SK-N-SH (cell line): ENCODE measurements around the gene NCBP3. TPM values are rescaled to one million over a fixed set of nuclear protein-coding genes. Genes with fewer than 3 reads are reported as not detected.

Experiments used
- CTCF ChIA-PET: fragments of 300-600, 350-600 bp; formaldehyde crosslinking; extraction: SDS; loops from one replicate; lab custom pipeline; 2021; lab: Yijun Ruan, JAX
- POLR2A ChIA-PET: fragments of 350-600 bp; sonication (Branson Sonifier 250); formaldehyde crosslinking; extraction: SDS; loops from one replicate; lab custom pipeline; 2020; ENCODE audit warnings: antibody characterized with exemption, inconsistent platforms; lab: Yijun Ruan, JAX
- DNase-seq: peaks from one replicate; pipeline ENCODE4 v3.0.0; 2012
- H2AFZ ChIP-seq: fragments of 200-600 bp; sonication (generic); 2 replicates; pipeline ENCODE4 v1.8.1; 2016; ENCODE audit warnings: antibody characterized with exemption, mild to moderate bottlenecking, low read depth
- H3F3A ChIP-seq: fragments of 200-600 bp; sonication (generic); replicated peaks from 2 replicates; pipeline ENCODE3; 2016; ENCODE audit warnings: antibody characterized with exemption, mild to moderate bottlenecking; ENCODE audit not compliant: insufficient read depth
- H3K27ac ChIP-seq, 2 experiments: fragments of 200-500 bp in 1 of 2; fragments of 200-600 bp in 1 of 2; sonication (Bioruptor generic) in 1 of 2; sonication (generic), shearing (Covaris generic) in 1 of 2; 2 replicates each; pipeline versions ENCODE4 v1.5.1 to v1.6.1; 2014 to 2016; ENCODE audit warnings: low read depth in 2 of 2, inconsistent platforms in 1 of 2, low read length in 1 of 2, mild to moderate bottlenecking in 1 of 2, mixed read lengths in 1 of 2
- H3K27me3 ChIP-seq: fragments of 200-600 bp; sonication (generic), shearing (Covaris generic); 2 replicates; pipeline ENCODE4 v1.6.1; 2016; ENCODE audit warnings: mixed run types; ENCODE audit not compliant: insufficient read depth
- H3K36me3 ChIP-seq, 2 experiments: fragments of 200-500 bp in 1 of 2; fragments of 200-600 bp in 1 of 2; sonication (Bioruptor generic) in 1 of 2; sonication (generic) in 1 of 2; replicated peaks in 1 of 2; 2 replicates each; pipeline versions ENCODE3 to v1.5.1; 2014 to 2016; ENCODE audit warnings: low read length in 1 of 2, mild to moderate bottlenecking in 1 of 2; ENCODE audit not compliant: insufficient read depth in 2 of 2, control insufficient read depth in 1 of 2
- H3K4me1 ChIP-seq, 2 experiments: fragments of 200-500 bp in 1 of 2; fragments of 200-600 bp in 1 of 2; sonication (Bioruptor generic) in 1 of 2; sonication (generic), shearing (Covaris generic) in 1 of 2; 2 replicates each; pipeline versions ENCODE4 v1.5.1 to v1.6.1; 2014 to 2016; ENCODE audit warnings: low read depth in 1 of 2, low read length in 1 of 2, mixed run types in 1 of 2; ENCODE audit not compliant: insufficient read depth in 2 of 2, control insufficient read depth in 1 of 2
- H3K4me2 ChIP-seq: fragments of 200-600 bp; sonication (generic), shearing (Covaris generic); 2 replicates; pipeline ENCODE4 v1.6.1; 2017; ENCODE audit warnings: mixed run types
- H3K4me3 ChIP-seq, 2 experiments: fragments of 200-500 bp in 1 of 2; fragments of 200-600 bp in 1 of 2; sonication (Bioruptor generic) in 1 of 2; sonication (generic), shearing (Covaris generic) in 1 of 2; 2 replicates each; pipeline versions ENCODE4 v1.5.1 to v1.8.1; 2014 to 2016; ENCODE audit warnings: low read depth in 2 of 2, inconsistent platforms in 1 of 2, low read length in 1 of 2, mild to moderate bottlenecking in 1 of 2, mixed read lengths in 1 of 2, moderate library complexity in 1 of 2
- H3K79me2 ChIP-seq: fragments of 200-600 bp; sonication (generic); 2 replicates; pipeline ENCODE4 v1.8.1; 2017; ENCODE audit warnings: mild to moderate bottlenecking; ENCODE audit not compliant: insufficient read depth
- H3K9ac ChIP-seq: fragments of 200-600 bp; sonication (generic); 2 replicates; pipeline ENCODE4 v1.6.1; 2017; ENCODE audit warnings: mixed run types
- H3K9me2 ChIP-seq: fragments of 200-600 bp; sonication (generic); 2 replicates; pipeline ENCODE4 v1.6.1; 2017; ENCODE audit warnings: mixed run types
- H3K9me3 ChIP-seq: fragments of 200-600 bp; sonication (generic); 2 replicates; pipeline ENCODE4 v1.6.1; 2017; ENCODE audit warnings: mixed run types, mild to moderate bottlenecking, moderate library complexity
- H4K20me1 ChIP-seq: fragments of 200-600 bp; sonication (generic); 2 replicates; pipeline ENCODE4 v1.6.1; 2017; ENCODE audit warnings: mild to moderate bottlenecking, mixed run types; ENCODE audit not compliant: insufficient read depth
- CHD2 ChIP-seq: fragments of 150-350 bp; IDR thresholded peaks from 2 replicates; pipeline ENCODE4 v1.6.1; 2018; ENCODE audit warnings: low read length; ENCODE audit not compliant: partially characterized antibody
- FOXJ3 ChIP-seq: sonication (generic); formaldehyde crosslinking; IDR thresholded peaks from 2 replicates; pipeline ENCODE4 v1.5.1; 2020; ENCODE audit warnings: mild to moderate bottlenecking, missing genetic modification reagents
- FOXM1 ChIP-seq: IDR thresholded peaks from 2 replicates; pipeline ENCODE4 v1.4.0; 2012; ENCODE audit warnings: low read depth, mild to moderate bottlenecking
- GABPA ChIP-seq: IDR thresholded peaks from 2 replicates; pipeline ENCODE4 v1.4.0; 2012; ENCODE audit warnings: low read depth, mild to moderate bottlenecking
- JUND ChIP-seq: IDR thresholded peaks from 2 replicates; pipeline ENCODE4 v1.4.0; 2012
- MEF2A ChIP-seq: IDR thresholded peaks from 2 replicates; pipeline ENCODE4 v1.4.0; 2012; ENCODE audit warnings: low read depth, borderline replicate concordance
- NFIC ChIP-seq: IDR thresholded peaks from 2 replicates; pipeline ENCODE4 v1.4.0; 2012; ENCODE audit warnings: borderline replicate concordance
- NRF1 ChIP-seq: IDR thresholded peaks from 2 replicates; pipeline ENCODE4 v1.6.1; 2012; ENCODE audit warnings: low read depth, mild to moderate bottlenecking, low read length
- POLR2AphosphoS5 ChIP-seq: IDR thresholded peaks from 2 replicates; pipeline ENCODE4 v1.6.1; 2012; ENCODE audit warnings: low read depth, low read length
- RCOR1 ChIP-seq: fragments of 150-350 bp; IDR thresholded peaks from 2 replicates; pipeline ENCODE4 v1.6.1; 2017; ENCODE audit warnings: antibody characterized with exemption, low read length
- RXRA ChIP-seq: IDR thresholded peaks from 2 replicates; pipeline ENCODE4 v1.4.0; 2012; ENCODE audit warnings: low read depth, mild to moderate bottlenecking, borderline replicate concordance
- TAF1 ChIP-seq: IDR thresholded peaks from 2 replicates; pipeline ENCODE4 v1.6.1; 2012; ENCODE audit warnings: low read depth, mild to moderate bottlenecking, low read length, moderate library complexity, borderline replicate concordance
- TCF12 ChIP-seq: IDR thresholded peaks from 2 replicates; pipeline ENCODE4 v1.4.0; 2012
- YY1 ChIP-seq: IDR thresholded peaks from 2 replicates; pipeline ENCODE4 v1.4.0; 2012; ENCODE audit warnings: low read depth, mild to moderate bottlenecking
- WGBS: methylation state at CpG from one replicate; pipeline ENCODE4 v1.1.6; 2017; ENCODE audit warnings: low lambda C conversion rate; 5-methylcytosine and 5-hydroxymethylcytosine counted together
- polyA plus RNA-seq, 3 experiments: library from polyadenylated mRNA; depleted of rRNA; stranded (reverse); fragments of >200 nt; gene quantifications; 2 replicates each; pipeline ENCODE4 v1.2.3, GENCODE V29; 2012
- TF ChIP-seq, protein P1 (sequence below): IDR thresholded peaks from 2 replicates; pipeline ENCODE4 v1.4.0; 2012; ENCODE audit warnings: low read depth, borderline replicate concordance
- TF ChIP-seq, protein P2 (sequence below): fragments of 150-350 bp; IDR thresholded peaks from 2 replicates; pipeline ENCODE4 v1.6.1; 2016; ENCODE audit warnings: mild to moderate bottlenecking, low read depth, low read length
- TF ChIP-seq, protein P3 (sequence below): fragments of 150-350 bp; IDR thresholded peaks from 2 replicates; pipeline ENCODE4 v1.6.1; 2017; ENCODE audit warnings: antibody characterized with exemption, low read length, low read depth, borderline replicate concordance

NCBP3 gene
- polyA plus RNA-seq, 1 of the 3 experiments (the other 2 are of a cell fraction): 6.5 TPM

DNA sequence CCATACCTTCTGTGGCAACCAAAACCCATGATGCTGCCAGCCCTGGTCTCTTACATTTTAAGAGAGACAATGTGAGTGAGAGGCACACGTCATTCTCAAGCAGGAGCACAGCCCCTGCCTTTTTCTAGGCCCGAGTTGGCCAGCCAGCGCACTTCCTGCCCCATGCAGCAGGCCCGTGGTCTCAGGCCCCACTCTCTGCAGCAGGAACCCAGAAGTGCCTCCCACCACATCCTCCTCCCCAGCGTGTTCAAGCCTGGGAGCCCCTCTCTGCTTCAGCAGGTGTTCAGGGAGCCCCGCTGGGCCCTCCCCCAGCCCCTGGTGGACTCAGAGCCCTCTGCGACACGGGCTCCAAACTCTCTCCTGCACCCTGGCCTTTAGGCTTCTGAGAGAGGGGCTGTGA is 75.6 kb downstream of the NCBP3 start (continued):
- TF ChIP-seq MEF2A: no peak
- TF ChIP-seq, protein P1, sequence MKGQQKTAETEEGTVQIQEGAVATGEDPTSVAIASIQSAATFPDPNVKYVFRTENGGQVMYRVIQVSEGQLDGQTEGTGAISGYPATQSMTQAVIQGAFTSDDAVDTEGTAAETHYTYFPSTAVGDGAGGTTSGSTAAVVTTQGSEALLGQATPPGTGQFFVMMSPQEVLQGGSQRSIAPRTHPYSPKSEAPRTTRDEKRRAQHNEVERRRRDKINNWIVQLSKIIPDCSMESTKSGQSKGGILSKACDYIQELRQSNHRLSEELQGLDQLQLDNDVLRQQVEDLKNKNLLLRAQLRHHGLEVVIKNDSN: no peak
- no peak for TF ChIP-seq RXRA

DNA sequence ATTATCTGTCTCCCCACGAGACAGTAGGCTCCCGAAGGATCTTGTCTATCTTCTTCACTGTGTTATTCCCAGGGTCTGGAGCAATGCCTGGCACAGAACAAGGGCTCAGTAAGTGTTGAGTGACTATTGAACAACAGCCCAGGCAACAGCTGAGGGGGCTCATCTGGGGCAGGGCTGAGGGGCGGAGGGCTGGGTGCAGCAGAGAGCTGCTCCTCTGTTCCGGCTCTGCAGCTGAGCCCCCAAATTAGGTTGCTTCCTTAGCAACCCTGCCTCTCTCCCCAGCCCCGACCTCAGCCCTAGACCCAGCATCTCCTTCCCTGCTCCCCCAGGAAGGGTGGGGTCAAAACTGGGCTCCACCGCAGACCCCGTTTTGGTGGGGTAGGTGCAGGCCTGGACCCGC is 77.3 kb downstream of the NCBP3 start:
- Histone ChIP-seq H3K27me3 (no peaks in the 10 kb centered on the region), H3K4me1 (no peaks in the 10 kb centered on the region), H3K9me3 (no peaks in the 10 kb centered on the region), H3K79me2 (no peaks in the 10 kb centered on the region), H3K4me2 (no peak overlapping the region), H2AFZ (no peak overlapping the region), H3K9me2 (no peaks in the 10 kb centered on the region), H3K36me3 (no peaks in the 10 kb centered on the region), H3F3A (no peaks in the 10 kb centered on the region), H3K9ac (no peak overlapping the region), H3K4me3 (no peak overlapping the region)
- DNase-seq: no peak
- ChIA-PET POLR2A (no interaction called here), CTCF (interaction anchor here (1.8 kb wide), 1 partner anchor 31 kb away, joined by 9 read pairs; no protein-coding TSS in a partner anchor)
- WGBS: 82% methylated on average over 5 of the region's 8 CpGs
- TF ChIP-seq FOXM1: no peak
- no peak for TF ChIP-seq YY1
- no peak for TF ChIP-seq MEF2A
- TF ChIP-seq RCOR1: no peak
- TF ChIP-seq NFIC: no peak
- TF ChIP-seq, protein P2, sequence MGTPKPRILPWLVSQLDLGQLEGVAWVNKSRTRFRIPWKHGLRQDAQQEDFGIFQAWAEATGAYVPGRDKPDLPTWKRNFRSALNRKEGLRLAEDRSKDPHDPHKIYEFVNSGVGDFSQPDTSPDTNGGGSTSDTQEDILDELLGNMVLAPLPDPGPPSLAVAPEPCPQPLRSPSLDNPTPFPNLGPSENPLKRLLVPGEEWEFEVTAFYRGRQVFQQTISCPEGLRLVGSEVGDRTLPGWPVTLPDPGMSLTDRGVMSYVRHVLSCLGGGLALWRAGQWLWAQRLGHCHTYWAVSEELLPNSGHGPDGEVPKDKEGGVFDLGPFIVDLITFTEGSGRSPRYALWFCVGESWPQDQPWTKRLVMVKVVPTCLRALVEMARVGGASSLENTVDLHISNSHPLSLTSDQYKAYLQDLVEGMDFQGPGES: no peak
- TF ChIP-seq CHD2: no peak
- TF ChIP-seq JUND: no peak
- no peak for TF ChIP-seq FOXJ3
- TF ChIP-seq, protein P3, sequence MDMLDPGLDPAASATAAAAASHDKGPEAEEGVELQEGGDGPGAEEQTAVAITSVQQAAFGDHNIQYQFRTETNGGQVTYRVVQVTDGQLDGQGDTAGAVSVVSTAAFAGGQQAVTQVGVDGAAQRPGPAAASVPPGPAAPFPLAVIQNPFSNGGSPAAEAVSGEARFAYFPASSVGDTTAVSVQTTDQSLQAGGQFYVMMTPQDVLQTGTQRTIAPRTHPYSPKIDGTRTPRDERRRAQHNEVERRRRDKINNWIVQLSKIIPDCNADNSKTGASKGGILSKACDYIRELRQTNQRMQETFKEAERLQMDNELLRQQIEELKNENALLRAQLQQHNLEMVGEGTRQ: no peak
- no peak for TF ChIP-seq TAF1
- no peak for TF ChIP-seq POLR2AphosphoS5
- TF ChIP-seq, protein P1: no peak
- TF ChIP-seq TCF12: no peak
- TF ChIP-seq NRF1: no peak
- no peak for TF ChIP-seq GABPA
- TF ChIP-seq, all 33 proteins: peak for 0
- H3K27ac ChIP-seq: no peak overlapping the region
- no peaks in the 10 kb centered on the region for H4K20me1 ChIP-seq
